GM23338 (cell line): ENCODE data around the gene CATSPERZ. TPM values are rescaled to one million over a fixed set of nuclear protein-coding genes. Genes with fewer than 3 reads are reported as not detected.

Source experiments
- ATAC-seq: fragments of 200-7000 bp; cut with Tn5 transposase; 3 replicates; pipeline ENCODE4 v1.9.1; 2020
- DNase-seq: peaks from one replicate; pipeline ENCODE4 v3.0.0-alpha.2; 2015; ENCODE audit warnings: low spot score
- H2AFZ ChIP-seq: fragments of 200-600 bp; sonication (generic); 2 replicates; pipeline ENCODE4 v1.8.0; 2016; ENCODE audit warnings: antibody characterized with exemption, mild to moderate bottlenecking, moderate library complexity
- H3F3A ChIP-seq: fragments of 200-600 bp; sonication (generic); replicated peaks from 2 replicates; pipeline ENCODE4 v1.8.0; 2017; ENCODE audit warnings: antibody characterized with exemption, mixed run types, low read depth
- H3K27ac ChIP-seq: fragments of 200-600 bp; sonication (generic); 2 replicates; pipeline ENCODE4 v1.6.1; 2016; ENCODE audit warnings: low read depth
- H3K27me3 ChIP-seq: fragments of 200-600 bp; sonication (generic); 2 replicates; pipeline ENCODE4 v1.8.0; 2016; ENCODE audit warnings: mild to moderate bottlenecking, mixed run types, moderate library complexity; ENCODE audit not compliant: insufficient read depth
- H3K36me3 ChIP-seq: fragments of 200-600 bp; sonication (generic); 2 replicates; pipeline ENCODE4 v1.8.0; 2016; ENCODE audit warnings: mild to moderate bottlenecking; ENCODE audit not compliant: insufficient read depth
- H3K4me1 ChIP-seq: fragments of 200-600 bp; sonication (generic); 2 replicates; pipeline ENCODE4 v1.8.0; 2016; ENCODE audit warnings: mild to moderate bottlenecking, moderate library complexity; ENCODE audit not compliant: insufficient read depth
- H3K4me2 ChIP-seq: fragments of 200-600 bp; sonication (generic); 2 replicates; pipeline ENCODE4 v1.7.1; 2017; ENCODE audit warnings: mixed run types
- H3K4me3 ChIP-seq: fragments of 200-600 bp; sonication (generic); 2 replicates; pipeline ENCODE4 v1.6.1; 2016; ENCODE audit warnings: mixed run types
- H3K79me2 ChIP-seq: fragments of 200-600 bp; sonication (generic); replicated peaks from 2 replicates; pipeline ENCODE4 v1.8.0; 2017; ENCODE audit warnings: mild to moderate bottlenecking; ENCODE audit not compliant: insufficient read depth
- H3K9me2 ChIP-seq: fragments of 200-600 bp; sonication (generic); 2 replicates; pipeline ENCODE4 v1.8.0; 2017; ENCODE audit not compliant: insufficient read depth
- H4K20me1 ChIP-seq: fragments of 200-600 bp; sonication (generic); replicated peaks from 2 replicates; pipeline ENCODE4 v1.8.0; 2017; ENCODE audit warnings: mild to moderate bottlenecking; ENCODE audit not compliant: insufficient read depth
- H3K27ac Mint-ChIP-seq: 2 replicates; pipeline ENCODE4 v1.8.0; 2020; ENCODE audit warnings: inconsistent platforms, mild to moderate bottlenecking, moderate library complexity, mixed read lengths
- H3K27me3 Mint-ChIP-seq: 3 replicates; pipeline ENCODE4 v1.8.0; 2022; ENCODE audit warnings: low read depth, mild to moderate bottlenecking, moderate library complexity, mixed read lengths, inconsistent platforms; ENCODE audit not compliant: insufficient read depth, poor library complexity
- H3K36me3 Mint-ChIP-seq: 3 replicates; pipeline ENCODE4 v1.8.0; 2021; ENCODE audit warnings: low read depth, mild to moderate bottlenecking, inconsistent platforms, moderate library complexity, mixed read lengths
- H3K4me1 Mint-ChIP-seq: 3 replicates; pipeline ENCODE4 v1.8.0; 2020; ENCODE audit warnings: mild to moderate bottlenecking, inconsistent platforms, mixed read lengths
- H3K4me3 Mint-ChIP-seq: 3 replicates; pipeline ENCODE4 v1.8.0; 2021; ENCODE audit warnings: moderate library complexity, mild to moderate bottlenecking, inconsistent platforms, mixed read lengths
- H3K9me3 Mint-ChIP-seq: 3 replicates; pipeline ENCODE4 v1.8.0; 2020; ENCODE audit warnings: moderate library complexity, mild to moderate bottlenecking, inconsistent platforms, mixed read lengths
- CREB1 ChIP-seq: fragments of 250-450 bp; sonication (Bioruptor Pico); IDR thresholded peaks from 2 replicates; pipeline ENCODE4 v1.5.0; 2020; ENCODE audit warnings: low read depth, mild to moderate bottlenecking, moderate library complexity
- CTCF ChIP-seq, 2 experiments: fragments of 200-600 bp in 1 of 2; sonication (generic) in 1 of 2; conservative IDR thresholded peaks; 2 replicates each; pipeline versions ENCODE4 v1.5.1 to v1.6.1; 2016 to 2017; ENCODE audit warnings: antibody characterized with exemption in 2 of 2, low read depth in 2 of 2, mild to moderate bottlenecking in 2 of 2, moderate library complexity in 1 of 2
- ETS1 ChIP-seq: IDR thresholded peaks from 2 replicates; pipeline ENCODE4 v1.6.1; 2016; ENCODE audit warnings: antibody characterized with exemption
- EZH2 ChIP-seq: fragments of 200-600 bp; sonication (generic); IDR thresholded peaks from one replicate; pipeline ENCODE4 v1.8.0; 2017; ENCODE audit warnings: antibody characterized with exemption, mild to moderate bottlenecking, low read depth; ENCODE audit not compliant: unreplicated experiment
- EZH2phosphoT487 ChIP-seq: fragments of 200-600 bp; sonication (generic); IDR thresholded peaks from one replicate; pipeline ENCODE4 v1.8.1; 2018; ENCODE audit warnings: antibody characterized with exemption; ENCODE audit not compliant: unreplicated experiment
- JUNB ChIP-seq: IDR thresholded peaks from one replicate; pipeline ENCODE4 v1.6.1; 2016; ENCODE audit warnings: antibody characterized with exemption; ENCODE audit not compliant: unreplicated experiment
- NANOG ChIP-seq: IDR thresholded peaks from 2 replicates; pipeline ENCODE4 v1.6.1; 2016; ENCODE audit warnings: antibody characterized with exemption, borderline replicate concordance
- POLR2AphosphoS5 ChIP-seq: IDR thresholded peaks from 2 replicates; pipeline ENCODE4 v1.6.1; 2016; ENCODE audit warnings: antibody characterized with exemption, low read depth
- REST ChIP-seq: IDR thresholded peaks from one replicate; pipeline ENCODE4 v1.6.1; 2018; ENCODE audit warnings: antibody characterized with exemption; ENCODE audit not compliant: unreplicated experiment
- STAT1 ChIP-seq: IDR thresholded peaks from one replicate; pipeline ENCODE4 v1.6.1; 2016; ENCODE audit warnings: antibody characterized with exemption; ENCODE audit not compliant: unreplicated experiment
- ZNF114 ChIP-seq: fragments of 250-450 bp; sonication (Bioruptor Pico); IDR thresholded peaks from 2 replicates; pipeline ENCODE4 v1.5.0; 2020; ENCODE audit warnings: mild to moderate bottlenecking, moderate library complexity
- ZNF331 ChIP-seq: fragments of 250-450 bp; sonication (Bioruptor Pico); IDR thresholded peaks from 2 replicates; pipeline ENCODE4 v1.5.0; 2020; ENCODE audit warnings: low read depth, mild to moderate bottlenecking, moderate library complexity
- ZNF462 ChIP-seq: fragments of 250-450 bp; sonication (Bioruptor Pico); IDR thresholded peaks from 2 replicates; pipeline ENCODE4 v1.5.0; 2020; ENCODE audit warnings: mild to moderate bottlenecking, moderate library complexity
- polyA plus RNA-seq: library from polyadenylated mRNA; unstranded; fragments of >200 nt; fragmentation: Nextera tagmentation; extraction: Ambion mirVana; gene quantifications from 2 replicates; pipeline ENCODE4 v1.2.1, GENCODE V29; 2016
- total RNA-seq: library from RNA; depleted of rRNA; stranded (reverse); fragments of >200 nt; shearing (Covaris generic); gene quantifications from 2 replicates; pipeline ENCODE4 v1.2.3, GENCODE V29; 2014

Gene CATSPERZ
- total and polyA plus RNA-seq, 2 experiments from 2014 or later, result 0.99 TPM; not detected in 1

GRCh38 chr11:64339286-64339685 is 39.1 kb downstream of the CATSPERZ start:
- Histone ChIP-seq H4K20me1 (no peaks in the 10 kb centered on the region), H3F3A (0 out of 2 replicates have a peak, but pooled peaks cover 5% of the 10 kb centered on the region), H3K4me3 (no peak overlapping the region), H3K4me2 (no peak overlapping the region), H3K27ac (no peak overlapping the region), H3K9me2 (no peaks in the 10 kb centered on the region), H3K4me1 (peaks cover 11% of the 10 kb centered on the region; the same call in 1 of the 2 replicates), H3K36me3 (no peaks in the 10 kb centered on the region), H3K27me3 (no peaks in the 10 kb centered on the region), H3K79me2 (no peaks in the 10 kb centered on the region), H2AFZ (no peak overlapping the region)
- Mint-ChIP-seq H3K27me3 (peaks cover 26% of the 10 kb centered on the region), H3K9me3 (no peaks in the 10 kb centered on the region), H3K27ac (no peak overlapping the region), H3K36me3 (no peaks in the 10 kb centered on the region), H3K4me3 (no peak overlapping the region), H3K4me1 (peaks cover 12% of the 10 kb centered on the region)
- TF ChIP-seq CTCF (conservative IDR thresholded peaks at IDR 0.05; ENCODE audit: low read depth in 2 of 2), result no peak
- TF ChIP-seq POLR2AphosphoS5, result no peak
- no peak for TF ChIP-seq CREB1 (CRISPR knock-in tag)
- no peak for TF ChIP-seq ETS1
- no peak for TF ChIP-seq STAT1
- TF ChIP-seq NANOG, result no peak
- TF ChIP-seq EZH2, result no peak
- TF ChIP-seq EZH2phosphoT487, result no peak
- TF ChIP-seq JUNB, result no peak
- TF ChIP-seq ZNF114, result no peak
- no peak for TF ChIP-seq ZNF331 (CRISPR knock-in tag)
- TF ChIP-seq REST, result no peak
- TF ChIP-seq ZNF462 (CRISPR knock-in tag), result no peak
- DNase-seq, result no peak
- no peak for ATAC-seq
